GM10266 (cell line): ENCODE data around the gene CD36.

Experiments
- DNase-seq: peaks from one replicate; pipeline ENCODE4 v3.0.0; 2012; ENCODE audit errors: extremely low spot score
- CTCF ChIP-seq: IDR thresholded peaks from 2 replicates; pipeline ENCODE4 v1.5.1; 2012; ENCODE audit warnings: mild to moderate bottlenecking, low read depth; ENCODE audit not compliant: control insufficient read depth, insufficient read depth; ENCODE audit errors: missing control alignments

Gene CD36

GRCh38 chr7:80650030-80650429, 11.6 kb downstream of the CD36 start:
- TF ChIP-seq CTCF, result no peak
- no peak for DNase-seq

GRCh38 chr7:80651471-80651870, 13.0 kb downstream of the CD36 start:
- no peak for DNase-seq
- TF ChIP-seq CTCF, result no peak

GRCh38 chr7:80653244-80653643, 14.8 kb downstream of the CD36 start:
- no peak for DNase-seq
- no peak for TF ChIP-seq CTCF

- TF ChIP-seq CTCF, result no peak
- DNase-seq, result no peak
These were observed 16.5 kb downstream of the CD36 start for GRCh38 chr7:80654887-80655340.

GRCh38 chr7:80656029-80656428, 17.6 kb downstream of the CD36 start:
- DNase-seq, result no peak

GRCh38 chr7:80659120-80660055, 20.9 kb downstream of the CD36 start:
- TF ChIP-seq CTCF, result peak; percentile 66
- DNase-seq, result peak; percentile 10

More at GRCh38 chr7:80656029-80656428, 17.6 kb downstream of the CD36 start:
- TF ChIP-seq CTCF, result no peak

GRCh38 chr7:80660939-80661338, 22.5 kb downstream of the CD36 start:
- DNase-seq, result no peak
- no peak for TF ChIP-seq CTCF
